HG02884 (cell line): ENCODE results near the gene FGFRL1.
"Not testable (repeated sequence)": the region's sequence is repeated elsewhere in the genome, so short reads cannot be mapped to it uniquely, and the experiment has no call there.

Experiments
- ATAC-seq: cut with Tn5 transposase; IDR thresholded peaks from one replicate; pipeline ENCODE4 v1.9.1; 2021; ENCODE audit warnings: mild to moderate bottlenecking, moderate library complexity; ENCODE audit not compliant: unreplicated experiment

FGFRL1 gene

GRCh38 chr4:972651-973424 lies 38.6 kb upstream of the FGFRL1 start:
- ATAC-seq: peak; percentile 39

GRCh38 chr4:973431-974397 lies 37.7 kb upstream of the FGFRL1 start, which contains the start of gene DGKQ:
Gene DGKQ, minus strand, starts transcription at chr4:973569. Its CDS starts 87 bp downstream, at chr4:973482.
- ATAC-seq: peak; percentile 48

GRCh38 chr4:974668-975067 lies 36.8 kb upstream of the FGFRL1 start:
- ATAC-seq: no peak

DNA sequence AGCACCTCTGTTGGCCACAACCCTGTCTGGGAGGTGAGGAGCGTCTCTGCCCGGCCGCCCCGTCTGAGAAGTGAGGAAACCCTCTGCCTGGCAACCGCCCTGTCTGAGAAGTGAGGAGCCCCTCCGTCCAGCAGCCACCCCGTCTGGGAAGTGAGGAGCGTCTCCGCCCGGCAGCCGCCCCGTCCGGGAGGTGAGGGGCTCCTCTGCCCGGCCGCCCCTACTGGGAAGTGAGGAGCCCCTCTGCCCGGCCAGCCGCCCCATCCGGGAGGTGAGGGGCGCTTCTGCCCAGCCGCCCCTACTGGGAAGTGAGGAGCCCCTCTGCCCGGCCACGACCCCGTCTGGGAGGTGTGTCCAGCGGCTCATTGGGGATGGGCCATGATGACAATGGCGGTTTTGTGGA lies 35.4 kb upstream of the FGFRL1 start:
- not testable (repeated sequence) for ATAC-seq

DNA sequence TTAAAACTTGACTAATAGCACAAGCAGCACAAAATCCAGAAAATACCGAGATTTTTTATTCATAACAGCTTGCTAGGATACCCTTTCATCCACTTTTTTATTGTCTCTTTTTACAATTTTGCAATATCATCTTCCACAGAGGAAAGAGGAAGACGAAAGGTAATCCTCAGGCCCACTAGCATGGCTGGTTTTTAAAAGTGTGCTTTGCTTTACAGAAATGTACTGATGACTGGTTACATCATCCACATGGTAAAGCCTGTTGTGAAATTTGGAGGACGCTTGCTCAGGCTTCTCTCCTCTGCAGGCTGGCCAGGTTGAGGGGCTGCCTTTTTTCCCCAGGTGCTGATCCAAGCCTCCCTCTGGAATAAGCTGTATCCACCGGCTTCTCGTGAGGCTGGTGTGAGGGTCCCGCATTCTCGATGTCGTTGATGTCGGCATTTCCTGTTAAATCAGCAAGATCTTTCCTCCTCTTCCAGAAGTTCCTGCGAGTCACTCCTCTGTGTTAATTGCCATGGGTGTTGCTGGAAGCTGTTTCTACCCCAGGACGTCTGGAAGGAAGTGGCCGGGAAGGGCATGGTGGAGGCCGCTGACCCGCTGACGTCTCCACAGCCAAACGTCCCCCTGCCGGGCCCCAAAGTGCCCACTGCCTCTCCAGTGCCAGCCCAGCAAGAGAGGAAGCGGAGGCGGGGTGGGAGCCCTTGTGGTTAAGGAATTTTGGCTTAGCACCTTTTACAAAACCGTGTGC lies 32.3 kb upstream of the FGFRL1 start:
- no peak for ATAC-seq

DNA sequence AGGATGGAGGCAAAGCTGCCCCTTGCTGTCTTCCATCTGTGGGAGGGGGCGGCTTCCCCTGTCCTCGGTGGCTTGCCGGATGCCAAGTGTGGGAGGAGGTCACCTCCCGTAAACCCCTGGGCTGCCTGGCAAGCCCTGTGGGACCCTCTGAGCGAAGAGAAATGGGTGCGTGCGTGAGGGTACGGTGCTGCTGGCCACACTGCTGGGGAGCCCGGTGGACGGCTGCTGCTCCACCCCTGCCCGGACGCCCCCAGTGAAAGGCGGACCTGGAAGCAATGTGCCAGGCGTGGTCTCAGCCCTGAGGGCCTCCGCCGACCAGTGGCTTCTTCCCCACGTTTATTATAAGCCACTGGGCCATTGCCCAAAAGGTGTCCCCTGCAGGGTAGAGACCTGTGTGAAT lies 29.1 kb upstream of the FGFRL1 start:
- no peak for ATAC-seq

DNA sequence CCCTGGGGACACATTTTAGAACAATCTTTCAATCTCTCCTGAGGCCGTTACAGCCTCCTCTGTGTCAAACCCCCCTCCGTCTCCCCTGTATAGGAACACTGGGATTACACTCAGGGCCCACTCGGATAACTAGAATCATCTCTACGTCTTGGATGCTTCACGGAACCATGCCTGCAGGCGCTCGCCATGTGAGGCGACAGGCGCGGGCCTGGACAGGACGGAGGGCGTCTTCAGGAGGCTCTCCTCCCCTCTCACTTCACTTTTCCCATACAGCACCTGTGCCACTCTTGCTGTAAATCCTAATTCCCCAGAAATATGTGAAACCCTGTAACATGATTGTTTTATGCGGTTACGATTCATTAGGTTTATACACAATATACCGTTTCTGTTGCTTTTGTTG lies 28.6 kb upstream of the FGFRL1 start:
- no peak for ATAC-seq

DNA sequence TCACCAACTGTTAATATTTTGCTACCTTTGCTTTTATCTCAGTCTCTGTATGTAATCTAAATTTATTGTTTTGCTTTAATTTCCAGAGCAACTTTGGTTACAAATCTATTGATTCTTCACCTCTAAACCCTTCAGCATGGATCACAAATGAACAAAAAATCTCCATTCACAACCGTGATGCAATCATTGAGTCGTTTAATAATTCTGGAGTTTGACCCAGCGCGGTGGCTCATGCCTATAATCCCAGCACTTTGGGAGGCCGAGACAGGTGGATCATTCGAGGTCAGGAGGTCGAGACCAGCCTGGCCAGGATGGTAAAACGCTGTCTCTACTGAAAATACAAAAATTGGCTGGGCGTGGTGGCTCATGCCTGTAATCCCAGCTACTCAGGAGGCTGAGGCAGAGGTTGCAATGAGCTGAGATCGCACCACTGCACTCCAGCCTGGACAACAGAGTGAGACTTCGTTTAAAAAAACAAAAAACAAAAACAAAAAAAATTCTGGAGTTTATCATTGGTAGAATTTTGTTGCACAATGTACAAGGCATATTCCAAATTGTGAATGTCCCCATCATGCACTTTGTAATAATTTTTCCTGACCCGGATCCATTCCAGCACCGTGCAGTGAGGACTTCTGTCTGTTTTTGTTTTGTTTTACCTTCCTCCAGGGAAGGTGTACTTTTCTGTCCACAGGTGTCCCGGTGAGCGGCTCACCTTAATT lies 26.9 kb upstream of the FGFRL1 start:
- ATAC-seq: no peak

DNA sequence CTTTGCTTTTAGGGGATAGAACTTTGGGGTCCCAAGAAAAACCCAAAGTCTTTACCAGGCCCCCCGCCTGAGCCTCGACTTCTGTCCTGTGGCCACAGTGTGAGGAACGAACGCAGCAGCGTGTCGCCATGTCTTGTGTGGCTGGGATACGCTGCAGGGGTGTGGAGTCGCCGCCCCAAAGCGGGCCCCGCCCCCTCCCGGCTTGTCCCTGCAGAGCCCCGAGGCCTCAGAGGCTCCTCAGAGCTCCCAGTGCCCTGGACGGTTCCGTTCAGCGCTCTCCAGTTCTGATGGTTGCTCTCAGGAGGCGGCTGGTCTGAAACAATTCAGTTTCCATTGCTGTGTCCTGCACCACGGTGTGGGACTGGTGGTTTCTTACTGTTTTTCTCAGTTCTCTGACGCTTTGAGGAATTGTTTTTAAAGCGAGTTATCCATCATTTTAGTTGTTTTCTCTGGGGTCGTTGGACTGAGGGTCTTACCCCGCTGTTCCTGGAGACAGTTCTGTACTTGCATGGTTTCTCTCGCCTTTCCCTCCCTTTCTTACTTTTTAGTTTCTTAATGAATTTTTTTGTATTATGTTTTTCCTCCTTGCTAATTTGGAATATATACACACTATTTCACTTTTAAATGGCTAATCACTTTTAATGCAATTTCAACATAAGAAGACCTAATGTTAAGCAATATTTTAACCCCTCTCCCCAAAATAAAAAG lies 26.1 kb upstream of the FGFRL1 start:
- ATAC-seq: no peak

- peak; percentile 24 for ATAC-seq
Measured at GRCh38 chr4:986428-986878, 25.0 kb upstream of the FGFRL1 start.

DNA sequence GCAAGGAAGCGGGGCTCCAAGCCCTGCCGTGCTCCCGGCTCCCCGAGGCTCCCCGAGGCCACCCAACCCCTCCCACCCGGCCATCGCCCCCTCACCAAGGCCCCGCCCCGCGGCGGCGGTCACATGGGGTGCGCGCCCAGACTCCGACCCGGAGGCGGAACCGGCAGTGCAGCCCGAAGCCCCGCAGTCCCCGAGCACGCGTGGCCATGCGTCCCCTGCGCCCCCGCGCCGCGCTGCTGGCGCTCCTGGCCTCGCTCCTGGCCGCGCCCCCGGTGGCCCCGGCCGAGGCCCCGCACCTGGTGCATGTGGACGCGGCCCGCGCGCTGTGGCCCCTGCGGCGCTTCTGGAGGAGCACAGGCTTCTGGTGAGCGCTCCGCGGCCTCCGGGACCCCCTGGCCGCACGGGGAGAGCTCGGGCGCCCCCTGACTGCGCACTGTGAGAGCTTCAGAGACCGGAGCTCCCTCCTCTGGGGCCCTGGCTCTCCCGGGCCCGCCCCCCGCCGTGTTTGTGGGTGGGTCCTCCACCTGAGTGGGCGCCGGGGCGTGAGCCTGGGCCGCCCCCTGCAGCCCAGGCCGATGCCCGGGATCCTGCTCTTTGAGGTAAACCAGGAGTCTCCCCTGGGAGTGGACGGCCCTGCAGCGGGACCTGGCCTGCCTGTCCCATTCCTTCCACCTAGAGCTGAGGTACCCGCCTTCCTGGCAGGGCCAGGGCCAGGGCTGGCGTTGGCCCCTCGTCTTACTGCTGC lies 24.4 kb upstream of the FGFRL1 start, which contains the start of gene IDUA:
Gene IDUA (plus strand): TSS at position 166 of the 745 bp plus-strand sequence. CDS start 41 bp downstream, at position 207.
- ATAC-seq: peak; percentile 79

DNA sequence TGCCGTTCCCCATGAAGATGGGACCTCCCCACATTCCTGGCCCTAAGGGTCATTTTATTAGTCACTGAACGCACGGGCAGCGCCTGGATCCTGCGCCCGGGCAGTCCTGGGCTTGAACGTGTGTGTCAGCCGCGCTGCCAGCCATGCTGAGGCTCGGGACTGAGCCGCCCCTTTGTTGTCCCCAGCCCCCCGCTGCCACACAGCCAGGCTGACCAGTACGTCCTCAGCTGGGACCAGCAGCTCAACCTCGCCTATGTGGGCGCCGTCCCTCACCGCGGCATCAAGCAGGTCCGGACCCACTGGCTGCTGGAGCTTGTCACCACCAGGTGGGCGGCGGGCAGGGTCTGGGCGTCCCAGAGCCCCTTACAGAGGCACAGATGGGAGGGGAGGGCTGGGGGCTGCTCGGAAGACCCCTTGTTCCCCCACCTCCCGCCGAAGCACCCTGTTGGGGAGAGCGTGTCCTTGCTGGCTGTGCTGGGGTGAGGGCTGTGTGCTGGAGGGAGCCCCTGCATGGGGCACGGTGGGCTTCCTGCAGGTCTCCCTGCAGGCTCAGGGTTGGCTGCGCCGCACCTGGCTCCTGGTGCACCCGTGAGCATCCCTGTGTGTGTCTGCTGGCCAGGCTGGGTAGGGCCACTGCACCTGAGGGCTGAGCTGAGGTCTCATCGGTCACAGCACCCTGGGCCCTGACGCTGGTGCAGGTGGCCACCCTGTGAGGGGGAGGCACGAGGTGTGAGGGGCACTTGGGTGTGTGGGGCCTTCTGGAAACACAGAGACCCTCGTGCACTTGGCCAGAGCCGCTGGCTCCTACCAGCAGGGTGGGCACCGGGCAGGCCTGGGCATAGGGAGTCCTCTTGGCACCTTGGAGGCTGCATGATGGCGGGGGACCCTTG lies 23.6 kb upstream of the FGFRL1 start:
- ATAC-seq: no peak

- no peak for ATAC-seq
Measured at GRCh38 chr4:988726-989721, 22.4 kb upstream of the FGFRL1 start.

DNA sequence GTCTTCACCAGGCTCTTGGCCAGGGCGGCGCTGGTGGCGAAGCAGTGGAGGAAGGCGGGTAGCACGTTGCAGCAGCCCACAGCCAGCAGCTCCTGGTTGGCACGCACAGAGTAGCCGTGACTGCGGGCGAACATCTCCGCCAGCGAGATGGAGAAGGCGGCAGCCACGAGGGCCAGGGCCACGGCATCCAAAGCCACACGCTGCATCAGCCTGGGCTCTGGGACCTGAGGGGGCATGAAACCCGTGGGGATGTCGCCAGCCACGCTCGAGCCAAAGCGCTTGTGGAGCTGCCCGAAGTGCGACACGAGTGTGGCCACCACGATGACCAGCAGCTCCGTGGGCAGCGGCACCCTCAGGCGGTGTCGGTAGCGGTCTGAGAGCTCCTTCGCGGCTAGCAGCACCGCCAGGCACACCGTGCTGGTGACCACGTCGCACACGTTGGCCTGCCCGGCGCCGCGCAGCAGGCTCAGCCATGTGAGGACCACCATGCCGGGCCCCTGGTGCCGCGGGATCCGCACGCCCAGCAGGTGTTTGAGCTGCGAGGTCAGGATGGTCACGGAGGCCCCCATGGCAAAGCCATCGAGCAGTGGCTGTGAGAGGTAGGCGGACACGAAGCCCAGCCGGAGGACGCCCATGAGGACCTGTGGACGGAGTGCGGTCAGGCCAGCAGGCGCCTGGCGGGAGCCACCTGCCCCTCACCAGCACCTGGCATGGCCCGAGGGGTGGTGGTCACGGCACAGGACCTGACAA lies 21.5 kb upstream of the FGFRL1 start:
- no peak for ATAC-seq

- no peak for ATAC-seq
Measured at GRCh38 chr4:990746-991367, 20.6 kb upstream of the FGFRL1 start.
